K562 (cell line): ENCODE data around the gene RAB1B. TPM values are rescaled to one million over a fixed set of nuclear protein-coding genes. Genes with fewer than 3 reads are reported as not detected.

ENCODE experiments used
- ATAC-seq: fragments of 200-7000 bp; cut with Tn5 transposase; 3 replicates; pipeline ENCODE4 v1.9.1; 2020; ENCODE audit warnings: moderate library complexity
- BruUV-seq: library from RNA; stranded (reverse); fragments of 400-500 nt; replicated peaks from 2 replicates; lab custom pipeline; 2021; lab: Mats Ljungman, UMichigan
- CTCF ChIA-PET: fragments of 300-600 bp; formaldehyde crosslinking; extraction: SDS; loops from one replicate; lab custom pipeline; 2021; ENCODE audit warnings: low intra/inter-chr PET ratio; lab: Yijun Ruan, JAX
- POLR2A ChIA-PET: fragments of 300-600, 350-650 bp; sonication (Branson Sonifier 250); formaldehyde crosslinking; extraction: SDS; loops from one replicate; lab custom pipeline; 2021; ENCODE audit warnings: antibody characterized with exemption, inconsistent platforms; lab: Yijun Ruan, JAX
- DNase-seq, 4 experiments: peaks; one replicate each; pipeline versions ENCODE4 v3.0.0 to v3.0.0-alpha.2; 2011 to 2018; ENCODE audit warnings: low spot score in 3 of 4, mixed read lengths in 3 of 4; ENCODE audit errors: extremely low read depth in 1 of 4
- FAIRE-seq: peaks from 2 replicates; lab custom pipeline; 2011; peaks lifted over from hg19 to GRCh38; lab: Jason Lieb, UNC
- H2AFZ ChIP-seq: 2 replicates; pipeline ENCODE4 v1.6.0; 2011; ENCODE audit warnings: low read depth, low read length, control low read depth, inconsistent platforms
- H3K27ac ChIP-seq: fragments of 200-600 bp; 3 replicates; pipeline ENCODE4 v1.8.0; 2011; ENCODE audit warnings: low read depth, mild to moderate bottlenecking, control low read depth, inconsistent platforms, low read length, moderate library complexity, mixed read lengths; ENCODE audit errors: extremely low read depth
- H3K27me3 ChIP-seq, 2 experiments: fragments of 300-600 bp in 1 of 2; 2 replicates in 1 of 2; 3 replicates in 1 of 2; pipeline versions ENCODE4 v1.6.0 to v1.8.0; 2011; ENCODE audit warnings: inconsistent platforms in 2 of 2, low read length in 2 of 2, mild to moderate bottlenecking in 1 of 2, mixed read lengths in 1 of 2, moderate library complexity in 1 of 2; ENCODE audit not compliant: control insufficient read depth in 2 of 2, insufficient read depth in 2 of 2
- H3K36me3 ChIP-seq: fragments of 300-600 bp; 3 replicates; pipeline ENCODE4 v1.8.0; 2011; ENCODE audit warnings: mild to moderate bottlenecking, low read length, inconsistent platforms; ENCODE audit not compliant: control insufficient read depth, insufficient read depth
- H3K4me1 ChIP-seq, 2 experiments: fragments of 200-600 bp in 1 of 2; replicated peaks in 1 of 2; 2 replicates in 1 of 2; 3 replicates in 1 of 2; pipeline versions ENCODE4 v1.5.1 to v1.8.0; 2011; ENCODE audit warnings: inconsistent platforms in 2 of 2, low read length in 2 of 2, mild to moderate bottlenecking in 1 of 2, mixed read lengths in 1 of 2, moderate library complexity in 1 of 2; ENCODE audit not compliant: control insufficient read depth in 2 of 2, insufficient read depth in 2 of 2
- H3K4me2 ChIP-seq: 2 replicates; pipeline ENCODE4 v1.6.1; 2011; ENCODE audit warnings: low read length, control low read depth, inconsistent platforms, mixed read lengths; ENCODE audit not compliant: insufficient read depth
- H3K4me3 ChIP-seq: fragments of 200-600 bp; sonication (generic), shearing (Covaris generic); 2 replicates; pipeline ENCODE4 v1.5.1; 2016; ENCODE audit warnings: control low read depth, inconsistent platforms
- H3K79me2 ChIP-seq: fragments of 200-600 bp; 3 replicates; pipeline ENCODE4 v1.8.0; 2011; ENCODE audit warnings: low read length, inconsistent platforms; ENCODE audit not compliant: control insufficient read depth, insufficient read depth
- H3K9ac ChIP-seq, 2 experiments: 2 replicates each; pipeline versions ENCODE4 v1.6.0 to v1.6.1; 2011; ENCODE audit warnings: low read depth in 2 of 2, low read length in 2 of 2, control low read depth in 1 of 2, inconsistent platforms in 1 of 2, mild to moderate bottlenecking in 1 of 2, mixed read lengths in 1 of 2; ENCODE audit not compliant: insufficient read depth in 1 of 2
- H3K9me1 ChIP-seq: one replicate; pipeline ENCODE4 v1.6.0; 2011; ENCODE audit warnings: inconsistent platforms, mild to moderate bottlenecking, low read length, moderate library complexity; ENCODE audit not compliant: control insufficient read depth, insufficient read depth
- H3K9me3 ChIP-seq: replicated peaks from 2 replicates; pipeline ENCODE4 v1.5.1; 2011; ENCODE audit warnings: low read depth, low read length, inconsistent platforms; ENCODE audit not compliant: control insufficient read depth, insufficient read depth
- H4K20me1 ChIP-seq: replicated peaks from 2 replicates; pipeline ENCODE4 v1.6.1; 2011; ENCODE audit warnings: low read length, inconsistent platforms, mixed read lengths; ENCODE audit not compliant: control insufficient read depth, insufficient read depth
- ASH1L ChIP-seq: fragments of 450-650 bp; IDR thresholded peaks from 2 replicates; pipeline ENCODE4 v1.6.1; 2018; ENCODE audit warnings: borderline replicate concordance, mild to moderate bottlenecking, low read depth; ENCODE audit not compliant: partially characterized antibody
- BCOR ChIP-seq: fragments of 450-650 bp; IDR thresholded peaks from 2 replicates; pipeline ENCODE4 v1.6.1; 2016
- RBM25 ChIP-seq: fragments of 200-400 bp; formaldehyde crosslinking; IDR thresholded peaks from 2 replicates; pipeline ENCODE4 v1.6.1; 2018; ENCODE audit warnings: low read length, low read depth, moderate library complexity; ENCODE audit not compliant: severe bottlenecking
- RUNX1 ChIP-seq: sonication (generic); IDR thresholded peaks from 2 replicates; pipeline ENCODE4 v1.6.1; 2016; ENCODE audit warnings: antibody characterized with exemption, low read depth
- ZFP36 ChIP-seq: fragments of 150-350 bp; IDR thresholded peaks from 2 replicates; pipeline ENCODE4 v1.6.1; 2018; ENCODE audit warnings: low read length, low read depth; ENCODE audit not compliant: partially characterized antibody
- ZMIZ1 ChIP-seq, 2 experiments: fragments of 150-350 bp in 1 of 2; IDR thresholded peaks; 2 replicates each; pipeline ENCODE4 v1.6.1; 2012 to 2016; ENCODE audit warnings: low read depth in 2 of 2, low read length in 2 of 2, mild to moderate bottlenecking in 1 of 2, moderate library complexity in 1 of 2
- WGBS: fragments of 100-300 bp; shearing (Covaris generic); methylation state at CpG from one replicate; pipeline ENCODE4 v1.1.6; 2016; ENCODE audit warnings: low coverage, mixed read lengths; ENCODE audit not compliant: insufficient coverage; ENCODE audit errors: missing lambda C conversion rate; 5-methylcytosine and 5-hydroxymethylcytosine counted together
- in situ Hi-C: fragments of 300-500 bp; cut with MboI; formaldehyde crosslinking; loops from 4 replicates; pipeline ENCODE4 v1.15.0; 2018; ENCODE audit warnings: inconsistent platforms, mixed read lengths
- intact Hi-C: fragments of 100-400 bp; cut with micrococcal nuclease; formaldehyde crosslinking; loops from 2 replicates; pipeline ENCODE4 v1.14.2; 2022
- polyA plus RNA-seq, 8 experiments: library from polyadenylated mRNA; depleted of rRNA in 4 of 8; stranded (reverse) in 5 of 8; unstranded in 3 of 8; fragments of >200 nt; fragmentation: Nextera tagmentation in 2 of 8; fragmentation: Illumina TruSeq in 1 of 8; extraction: Ambion mirVana in 2 of 8; extraction: Trizol in 1 of 8; gene quantifications; 2 replicates each; pipeline versions ENCODE4 v1.2.1 to v1.2.3, GENCODE V29; 2011 to 2014; ENCODE audit warnings: inconsistent platforms in 1 of 8, missing spikeins in 1 of 8
- total RNA-seq, 7 experiments: library from RNA; depleted of rRNA in 6 of 7; stranded (reverse); fragments of >200 nt in 6 of 7; fragmentation: Illumina TruSeq in 2 of 7; extraction: Trizol in 2 of 7; gene quantifications; 2 replicates each; pipeline versions ENCODE4 v1.2.1 to v1.2.3, GENCODE V29; 2011 to 2021; ENCODE audit warnings: low replicate concordance in 1 of 7

RAB1B gene
- total and polyA plus RNA-seq, 9 of the 15 experiments (the other 6 are each of a cell fraction or from before 2014, with no cell fraction given) = 5.6 to 146 (median 98.6) TPM

- POLR2A ChIA-PET = no interaction called here
- H3K4me2 ChIP-seq = no peak overlapping the region
- in situ Hi-C loops (no loop called here), intact Hi-C loops (no loop called here)
- BruUV-seq = no TSS peak
- peaks cover 64% of the 10 kb centered on the region for H3K36me3 ChIP-seq
- CTCF ChIA-PET = no interaction called here
- no peak overlapping the region for H3K27ac ChIP-seq
- no peak for DNase-seq
- ATAC-seq = no peak
- no peak for FAIRE-seq
- no peaks in the 10 kb centered on the region for H3K9me1 ChIP-seq
- WGBS = 17% methylated on average over 1 of the region's 1 CpG
- H2AFZ ChIP-seq = no peak overlapping the region
- no peak overlapping the region for H3K4me3 ChIP-seq
- peaks cover 21% of the 10 kb centered on the region for H3K79me2 ChIP-seq
- H4K20me1 ChIP-seq = peaks cover 6% of the 10 kb centered on the region; the same call in 1 of the 2 replicates
- H3K4me1 ChIP-seq = peaks cover 5 to 22% of the 10 kb centered on the region in 2 experiments; a peak in 4 of 5 replicates
- peak; percentile 65 for TF ChIP-seq ZFP36
- no peak for TF ChIP-seq ASH1L
- no peak for TF ChIP-seq RUNX1
- TF ChIP-seq ZMIZ1 (IDR thresholded peaks at IDR 0.05; ENCODE audit: low read depth in 2 of 2, low read length in 2 of 2) = no peak
- TF ChIP-seq RBM25 = peak; percentile 78
- peak; percentile 41; the same call in 1 of the 2 replicates for TF ChIP-seq BCOR
- no peaks in the 10 kb centered on the region for H3K27me3 ChIP-seq
- H3K9me3 ChIP-seq = no peaks in the 10 kb centered on the region
- H3K9ac ChIP-seq = no peak overlapping the region
Measured at GRCh38 chr11:66274219-66274618, 5.8 kb downstream of the RAB1B start.
